B cell (primary cell): Measurements from ENCODE around the gene NNT. TPM values are rescaled to one million over a fixed set of nuclear protein-coding genes. Genes with fewer than 3 reads are reported as not detected.

Experiments
- ATAC-seq: fragments of 200-7000 bp; cut with Tn5 transposase; one replicate; pipeline ENCODE4 v1.10.0; 2021; ENCODE audit warnings: low read depth, mild to moderate bottlenecking, moderate number of reproducible peaks, moderate library complexity
- CTCF ChIA-PET: fragments of 350-600 bp; sonication (Branson Sonifier 250); formaldehyde crosslinking; loops from one replicate; lab custom pipeline; 2021; ENCODE audit warnings: antibody characterized with exemption, inconsistent platforms; lab: Charles Lee
- POLR2A ChIA-PET: fragments of 350-600 bp; sonication (Branson Sonifier 250); formaldehyde crosslinking; loops from one replicate; lab custom pipeline; 2021; ENCODE audit warnings: antibody characterized with exemption; lab: Charles Lee
- DNase-seq: peaks from one replicate; pipeline ENCODE4 v3.0.0; 2013
- H2AFZ ChIP-seq: 2 replicates; pipeline ENCODE4 v1.6.1; 2012; ENCODE audit warnings: mild to moderate bottlenecking, low read depth, low read length; ENCODE audit not compliant: insufficient read depth, poor library complexity, severe bottlenecking
- H3K27ac ChIP-seq, 2 donors: 1 replicate in 1 of 2; 2 replicates in 1 of 2; pipeline ENCODE4 v1.5.1; 2012 to 2013; ENCODE audit warnings: low read length in 2 of 2, mild to moderate bottlenecking in 2 of 2, moderate library complexity in 1 of 2
- H3K27me3 ChIP-seq, 4 experiments: fragments of 200-600 bp in 1 of 4; sonication (generic) in 1 of 4; replicated peaks in 1 of 4; 1 replicate in 2 of 4; 2 replicates in 2 of 4; pipeline versions ENCODE4 v1.6.1 to v1.7.0; 2013 to 2016; ENCODE audit warnings: low read length in 3 of 4, mild to moderate bottlenecking in 2 of 4, mixed read lengths in 1 of 4, moderate library complexity in 1 of 4; ENCODE audit not compliant: insufficient read depth in 4 of 4, control insufficient read depth in 3 of 4; ENCODE audit errors: control extremely low read depth in 1 of 4
- H3K36me3 ChIP-seq, 2 experiments: replicated peaks in 1 of 2; 1 replicate in 1 of 2; 2 replicates in 1 of 2; pipeline versions ENCODE4 v1.6.1 to v1.7.1; 2013; ENCODE audit warnings: low read length in 1 of 2; ENCODE audit not compliant: insufficient read depth in 2 of 2, control insufficient read depth in 1 of 2; ENCODE audit errors: control extremely low read depth in 1 of 2, extremely low read depth in 1 of 2
- H3K4me1 ChIP-seq, 2 donors: fragments of 200-600 bp in 1 of 2; sonication (generic) in 1 of 2; 1 replicate in 1 of 2; 2 replicates in 1 of 2; pipeline versions ENCODE4 v1.5.1 to v1.6.1; 2013 to 2017; ENCODE audit warnings: low read length in 2 of 2; ENCODE audit not compliant: control insufficient read depth in 2 of 2, insufficient read depth in 2 of 2
- H3K4me2 ChIP-seq: replicated peaks from 2 replicates; pipeline ENCODE3; 2012; ENCODE audit warnings: mild to moderate bottlenecking, low read depth, low read length; ENCODE audit not compliant: poor library complexity, severe bottlenecking
- H3K4me3 ChIP-seq, 5 experiments: fragments of 200-600 bp in 1 of 5; sonication (generic) in 1 of 5; 1 replicate in 3 of 5; 2 replicates in 2 of 5; pipeline versions ENCODE4 v1.5.1 to v1.7.0; 2011 to 2016; ENCODE audit warnings: low read length in 4 of 5, mild to moderate bottlenecking in 4 of 5, low read depth in 2 of 5, control low read depth in 1 of 5, moderate library complexity in 1 of 5; ENCODE audit not compliant: insufficient read depth in 1 of 5; ENCODE audit errors: control extremely low read depth in 1 of 5, extremely low read depth in 1 of 5
- H3K79me2 ChIP-seq: fragments of 200-600 bp; sonication (generic); one replicate; pipeline ENCODE4 v1.6.0; 2016; ENCODE audit warnings: low read length; ENCODE audit not compliant: control insufficient read depth, insufficient read depth
- H3K9ac ChIP-seq: fragments of 200-600 bp; sonication (generic); 2 replicates; pipeline ENCODE4 v1.6.1; 2017; ENCODE audit warnings: mild to moderate bottlenecking, low read length, moderate library complexity
- H3K9me3 ChIP-seq, 3 donors: one replicate each; pipeline versions ENCODE4 v1.6.1 to v1.7.1; 2013; ENCODE audit warnings: low read length in 2 of 3; ENCODE audit not compliant: control insufficient read depth in 2 of 3, insufficient read depth in 1 of 3; ENCODE audit errors: control extremely low read depth in 1 of 3
- H4K20me1 ChIP-seq: 2 replicates; pipeline ENCODE4 v1.6.0; 2012; ENCODE audit warnings: mild to moderate bottlenecking, low read length; ENCODE audit not compliant: insufficient read depth, control insufficient read depth, poor library complexity, severe bottlenecking
- H3K27ac Mint-ChIP-seq: one replicate; pipeline ENCODE4 v1.8.0; 2021; ENCODE audit warnings: mixed read lengths
- H3K27me3 Mint-ChIP-seq: one replicate; pipeline ENCODE4 v1.8.0; 2021; ENCODE audit warnings: mixed read lengths
- H3K4me1 Mint-ChIP-seq: one replicate; pipeline ENCODE4 v1.8.0; 2021; ENCODE audit warnings: mixed read lengths
- H3K4me3 Mint-ChIP-seq: one replicate; pipeline ENCODE4 v1.8.0; 2021; ENCODE audit warnings: mixed read lengths
- H3K9me3 Mint-ChIP-seq: one replicate; pipeline ENCODE4 v1.8.0; 2022; ENCODE audit warnings: mixed read lengths; ENCODE audit not compliant: insufficient read depth
- CTCF ChIP-seq: fragments of 200-600 bp; IDR thresholded peaks from one replicate; pipeline ENCODE4 v1.8.0; 2022; ENCODE audit warnings: antibody characterized with exemption, mild to moderate bottlenecking
- EZH2 ChIP-seq: IDR thresholded peaks from 2 replicates; pipeline ENCODE4 v1.6.1; 2012; ENCODE audit warnings: borderline replicate concordance, low read depth, mild to moderate bottlenecking, moderate library complexity, low read length; ENCODE audit not compliant: insufficient read depth, poor library complexity, severe bottlenecking
- WGBS: methylation state at CpG from one replicate; pipeline ENCODE4 v1.1.5; 2013; ENCODE audit warnings: missing lambda C conversion rate; ENCODE audit not compliant: insufficient coverage; 5-methylcytosine and 5-hydroxymethylcytosine counted together
- intact Hi-C: fragments of 100-400 bp; cut with micrococcal nuclease; formaldehyde crosslinking; loops from one replicate; pipeline ENCODE4 v1.10.0; 2022
- polyA plus RNA-seq: library from polyadenylated mRNA; depleted of rRNA; stranded (reverse); fragments of >200 nt; gene quantifications from 2 replicates; pipeline ENCODE4 v1.2.3, GENCODE V29; 2012
- total RNA-seq, 2 donors: library from RNA; stranded (reverse); fragments of 120-200 nt in 1 of 2; gene quantifications; 1 replicate in 1 of 2; 2 replicates in 1 of 2; pipeline versions ENCODE4 v1.2.3 to v1.2.4, GENCODE V29; 2013 to 2022

The NNT gene
- total and polyA plus RNA-seq, 2 donors (not counting 1 experiment from before 2014, with no cell fraction given), result 17.8 to 61.1 TPM

GRCh38 chr5:43583724-43584123 is 19.3 kb upstream of the NNT start:
- Histone ChIP-seq H3K36me3 (peaks cover 0 to 2% of the 10 kb centered on the region in 2 experiments), H3K4me1 (no peaks in the 10 kb centered on the region), H4K20me1 (no peaks in the 10 kb centered on the region), H2AFZ (no peak overlapping the region), H3K4me3 (no peak overlapping the region), H3K9me3 (no peaks in the 10 kb centered on the region), H3K27ac (no peak overlapping the region), H3K4me2 (no peak overlapping the region), H3K27me3 (no peaks in the 10 kb centered on the region), H3K79me2 (no peaks in the 10 kb centered on the region), H3K9ac (no peak overlapping the region)
- Mint-ChIP-seq H3K27ac (no peak overlapping the region), H3K9me3 (no peaks in the 10 kb centered on the region), H3K4me1 (no peaks in the 10 kb centered on the region), H3K4me3 (no peak overlapping the region), H3K27me3 (no peaks in the 10 kb centered on the region)
- ATAC-seq (no peak), DNase-seq (no peak)
- ChIA-PET CTCF (no interaction called here), POLR2A (no interaction called here)
- no peak for TF ChIP-seq EZH2
- intact Hi-C loops, result no loop called here

GRCh38 chr5:43584166-43584699 is 18.7 kb upstream of the NNT start:
- no peak for ATAC-seq
- intact Hi-C loops, result no loop called here
- POLR2A ChIA-PET, result no interaction called here
- Histone ChIP-seq H3K9ac (no peak overlapping the region), H3K79me2 (no peaks in the 10 kb centered on the region), H3K4me1 (no peaks in the 10 kb centered on the region), H3K36me3 (peaks cover 0 to 2% of the 10 kb centered on the region in 2 experiments), H3K9me3 (no peaks in the 10 kb centered on the region), H3K27me3 (no peaks in the 10 kb centered on the region), H3K4me2 (no peak overlapping the region), H3K27ac (no peak overlapping the region), H2AFZ (no peak overlapping the region), H4K20me1 (no peaks in the 10 kb centered on the region), H3K4me3 (no peak overlapping the region)
- no peak for DNase-seq
- H3K9me3 Mint-ChIP-seq, result no peaks in the 10 kb centered on the region
- no CpG with 5 or more reads among the region's 1 CpG for WGBS
- H3K4me3 Mint-ChIP-seq, result no peak overlapping the region
- CTCF ChIA-PET, result no interaction called here
- H3K27me3 Mint-ChIP-seq, result no peaks in the 10 kb centered on the region
- TF ChIP-seq EZH2 (no peak), CTCF (no peak)
- H3K4me1 Mint-ChIP-seq, result no peaks in the 10 kb centered on the region
- no peak overlapping the region for H3K27ac Mint-ChIP-seq
